Activated T-helper 1 cell treated with anti-CD3 and anti-CD28 coated beads, Interleukin-12 subunit alpha, Interleukin-12 subunit beta, Interleukin-2, Interleukin-4 antibody, amounts not matched to agents 30 ng/mL and 10 ng/mL and 1 ng/mL, durations not matched to agents 14 hours and 24 hours and 36 hours (primary cell): Measurements from ENCODE around the gene PAX8. TPM values are rescaled to one million over a fixed set of nuclear protein-coding genes. Genes with fewer than 3 reads are reported as not detected.

Experiments
- DNase-seq: peaks from one replicate; pipeline ENCODE4 v3.0.0; 2021; ENCODE audit warnings: low spot score
- H3K27ac Mint-ChIP-seq: one replicate; pipeline ENCODE4 v1.8.0; 2021; ENCODE audit warnings: mild to moderate bottlenecking, mixed read lengths
- H3K27me3 Mint-ChIP-seq: one replicate; pipeline ENCODE4 v1.8.0; 2022; ENCODE audit warnings: mild to moderate bottlenecking, moderate library complexity, mixed read lengths; ENCODE audit not compliant: insufficient read depth
- H3K36me3 Mint-ChIP-seq: one replicate; pipeline ENCODE4 v1.8.0; 2021; ENCODE audit warnings: low read depth, mixed read lengths
- H3K4me1 Mint-ChIP-seq: one replicate; pipeline ENCODE4 v1.8.0; 2021; ENCODE audit warnings: low read depth, mixed read lengths
- H3K4me3 Mint-ChIP-seq: one replicate; pipeline ENCODE4 v1.8.0; 2021; ENCODE audit warnings: mild to moderate bottlenecking, moderate library complexity, mixed read lengths
- H3K9me3 Mint-ChIP-seq: one replicate; pipeline ENCODE4 v1.8.0; 2021; ENCODE audit warnings: mixed read lengths
- intact Hi-C: fragments of 100-400 bp; cut with micrococcal nuclease; formaldehyde crosslinking; loops from one replicate; pipeline ENCODE4 v1.15.1; 2024
- total RNA-seq: library from RNA; stranded (reverse); gene quantifications from 2 replicates; pipeline ENCODE4 v1.2.3, GENCODE V29; 2022

The PAX8 gene
- total RNA-seq, 1 donor from 2014 or later = 0.70 TPM

GRCh38 chr2:113217455-113218282 is 61.1 kb downstream of the PAX8 start:
- H3K4me1 Mint-ChIP-seq = peaks cover 17% of the 10 kb centered on the region
- intact Hi-C loops = no loop called here
- H3K4me3 Mint-ChIP-seq = no peak overlapping the region
- no peaks in the 10 kb centered on the region for H3K36me3 Mint-ChIP-seq
- H3K27ac Mint-ChIP-seq = peak overlapping the region; percentile 46
- H3K9me3 Mint-ChIP-seq = no peaks in the 10 kb centered on the region
- peaks cover 4% of the 10 kb centered on the region for H3K27me3 Mint-ChIP-seq
- DNase-seq = no peak

- Mint-ChIP-seq H3K9me3 (no peaks in the 10 kb centered on the region), H3K4me1 (peaks cover 17% of the 10 kb centered on the region), H3K27ac (no peak overlapping the region), H3K27me3 (peaks cover 6% of the 10 kb centered on the region), H3K36me3 (no peaks in the 10 kb centered on the region), H3K4me3 (no peak overlapping the region)
- DNase-seq = no peak
- intact Hi-C loops = no loop called here
Observed at GRCh38 chr2:113216891-113217454, 61.7 kb downstream of the PAX8 start.

GRCh38 chr2:113216321-113216720 is 62.4 kb downstream of the PAX8 start:
- H3K36me3 Mint-ChIP-seq = no peaks in the 10 kb centered on the region
- no peak for DNase-seq
- intact Hi-C loops = no loop called here
- no peak overlapping the region for H3K27ac Mint-ChIP-seq
- peaks cover 17% of the 10 kb centered on the region for H3K4me1 Mint-ChIP-seq
- no peak overlapping the region for H3K4me3 Mint-ChIP-seq
- H3K27me3 Mint-ChIP-seq = peaks cover 7% of the 10 kb centered on the region
- no peaks in the 10 kb centered on the region for H3K9me3 Mint-ChIP-seq

GRCh38 chr2:113215056-113215455 is 63.7 kb downstream of the PAX8 start:
- Mint-ChIP-seq H3K36me3 (no peaks in the 10 kb centered on the region), H3K4me3 (no peak overlapping the region), H3K27ac (no peak overlapping the region), H3K9me3 (no peaks in the 10 kb centered on the region), H3K27me3 (peaks cover 7% of the 10 kb centered on the region), H3K4me1 (peaks cover 17% of the 10 kb centered on the region)
- intact Hi-C loops = no loop called here
- no peak for DNase-seq

GRCh38 chr2:113214141-113214540 is 64.6 kb downstream of the PAX8 start:
- Mint-ChIP-seq H3K9me3 (no peaks in the 10 kb centered on the region), H3K4me1 (peaks cover 17% of the 10 kb centered on the region), H3K27ac (no peak overlapping the region), H3K4me3 (no peak overlapping the region), H3K36me3 (no peaks in the 10 kb centered on the region), H3K27me3 (peaks cover 7% of the 10 kb centered on the region)
- intact Hi-C loops = no loop called here
- no peak for DNase-seq

- no peak for DNase-seq
- Mint-ChIP-seq H3K27ac (peak overlapping the region; percentile 15), H3K9me3 (no peaks in the 10 kb centered on the region), H3K4me3 (no peak overlapping the region), H3K36me3 (no peaks in the 10 kb centered on the region), H3K27me3 (peaks cover 7% of the 10 kb centered on the region), H3K4me1 (peaks cover 17% of the 10 kb centered on the region)
- intact Hi-C loops = no loop called here
Observed at GRCh38 chr2:113213061-113213930, 65.4 kb downstream of the PAX8 start.

- no peaks in the 10 kb centered on the region for H3K9me3 Mint-ChIP-seq
- peaks cover 2% of the 10 kb centered on the region for H3K36me3 Mint-ChIP-seq
- no peak for DNase-seq
- H3K4me3 Mint-ChIP-seq = no peak overlapping the region
- H3K27me3 Mint-ChIP-seq = peaks cover 7% of the 10 kb centered on the region
- peaks cover 13% of the 10 kb centered on the region for H3K4me1 Mint-ChIP-seq
- intact Hi-C loops = no loop called here
- H3K27ac Mint-ChIP-seq = no peak overlapping the region
Observed at GRCh38 chr2:113212245-113213060, 66.3 kb downstream of the PAX8 start.

- intact Hi-C loops = no loop called here
- H3K27me3 Mint-ChIP-seq = peaks cover 7% of the 10 kb centered on the region
- H3K4me3 Mint-ChIP-seq = no peak overlapping the region
- peaks cover 7% of the 10 kb centered on the region for H3K4me1 Mint-ChIP-seq
- H3K9me3 Mint-ChIP-seq = no peaks in the 10 kb centered on the region
- DNase-seq = no peak
- no peak overlapping the region for H3K27ac Mint-ChIP-seq
- H3K36me3 Mint-ChIP-seq = peaks cover 2% of the 10 kb centered on the region
Observed at GRCh38 chr2:113211226-113212105, 67.3 kb downstream of the PAX8 start.

- peaks cover 4% of the 10 kb centered on the region for H3K4me1 Mint-ChIP-seq
- H3K9me3 Mint-ChIP-seq = no peaks in the 10 kb centered on the region
- no peak overlapping the region for H3K27ac Mint-ChIP-seq
- peaks cover 2% of the 10 kb centered on the region for H3K36me3 Mint-ChIP-seq
- H3K27me3 Mint-ChIP-seq = peaks cover 7% of the 10 kb centered on the region
- no peak overlapping the region for H3K4me3 Mint-ChIP-seq
- no peak for DNase-seq
- intact Hi-C loops = no loop called here
Observed at GRCh38 chr2:113209646-113210171, 69.0 kb downstream of the PAX8 start.

- no peak for DNase-seq
- H3K9me3 Mint-ChIP-seq = no peaks in the 10 kb centered on the region
- H3K27ac Mint-ChIP-seq = no peak overlapping the region
- H3K27me3 Mint-ChIP-seq = peaks cover 7% of the 10 kb centered on the region
- intact Hi-C loops = no loop called here
- H3K4me3 Mint-ChIP-seq = no peak overlapping the region
- H3K4me1 Mint-ChIP-seq = peaks cover 2% of the 10 kb centered on the region
- peaks cover 2% of the 10 kb centered on the region for H3K36me3 Mint-ChIP-seq
Observed at GRCh38 chr2:113209011-113209645, 69.6 kb downstream of the PAX8 start.

- Mint-ChIP-seq H3K27me3 (peaks cover 5% of the 10 kb centered on the region), H3K4me3 (no peak overlapping the region), H3K27ac (no peak overlapping the region), H3K4me1 (peaks cover 7% of the 10 kb centered on the region), H3K36me3 (peaks cover 5% of the 10 kb centered on the region), H3K9me3 (no peaks in the 10 kb centered on the region)
- intact Hi-C loops = no loop called here
- no peak for DNase-seq
Observed at GRCh38 chr2:113208396-113208795, 70.3 kb downstream of the PAX8 start.
